Mucosa of stomach (tissue), 1 donor: ENCODE data around the gene CNN3.

Experiments
- H3K27me3 ChIP-seq: one replicate; pipeline ENCODE4 v1.7.0; 2013; ENCODE audit warnings: mild to moderate bottlenecking, low read length; ENCODE audit not compliant: control insufficient read depth, insufficient read depth
- H3K36me3 ChIP-seq: one replicate; pipeline ENCODE4 v1.7.0; 2013; ENCODE audit warnings: low read length; ENCODE audit not compliant: control insufficient read depth, insufficient read depth
- H3K4me1 ChIP-seq: one replicate; pipeline ENCODE4 v1.7.0; 2013; ENCODE audit warnings: mild to moderate bottlenecking, low read length; ENCODE audit not compliant: control insufficient read depth, insufficient read depth
- H3K4me3 ChIP-seq: one replicate; pipeline ENCODE4 v1.7.0; 2013; ENCODE audit warnings: low read length
- H3K9ac ChIP-seq: one replicate; pipeline ENCODE4 v1.7.0; 2013; ENCODE audit warnings: mild to moderate bottlenecking, low read length, moderate library complexity
- H3K9me3 ChIP-seq: one replicate; pipeline ENCODE4 v1.7.0; 2013; ENCODE audit warnings: mild to moderate bottlenecking, low read length, moderate library complexity; ENCODE audit not compliant: control insufficient read depth
- donor health status: Pancreatic carcinoma.

Gene CNN3

GRCh38 chr1:94872771-94873495, 54.0 kb downstream of the CNN3 start:
- H3K36me3 ChIP-seq = no peaks in the 10 kb centered on the region
- H3K9ac ChIP-seq = no peak overlapping the region
- no peaks in the 10 kb centered on the region for H3K4me1 ChIP-seq
- H3K4me3 ChIP-seq = no peak overlapping the region
- no peaks in the 10 kb centered on the region for H3K9me3 ChIP-seq
- H3K27me3 ChIP-seq = no peaks in the 10 kb centered on the region

GRCh38 chr1:94871031-94871430, 55.9 kb downstream of the CNN3 start:
- no peaks in the 10 kb centered on the region for H3K4me1 ChIP-seq
- no peak overlapping the region for H3K9ac ChIP-seq
- no peaks in the 10 kb centered on the region for H3K27me3 ChIP-seq
- no peaks in the 10 kb centered on the region for H3K9me3 ChIP-seq
- no peak overlapping the region for H3K4me3 ChIP-seq
- H3K36me3 ChIP-seq = no peaks in the 10 kb centered on the region

GRCh38 chr1:94866164-94866807, 60.6 kb downstream of the CNN3 start:
- H3K36me3 ChIP-seq = no peaks in the 10 kb centered on the region
- H3K4me1 ChIP-seq = peaks cover 14% of the 10 kb centered on the region
- H3K27me3 ChIP-seq = no peaks in the 10 kb centered on the region
- no peaks in the 10 kb centered on the region for H3K9me3 ChIP-seq
- no peak overlapping the region for H3K4me3 ChIP-seq
- peak overlapping the region; percentile 19 for H3K9ac ChIP-seq

GRCh38 chr1:94865360-94865759, 61.5 kb downstream of the CNN3 start:
- H3K9ac ChIP-seq = no peak overlapping the region
- H3K4me3 ChIP-seq = no peak overlapping the region
- H3K4me1 ChIP-seq = peaks cover 14% of the 10 kb centered on the region
- no peaks in the 10 kb centered on the region for H3K9me3 ChIP-seq
- no peaks in the 10 kb centered on the region for H3K27me3 ChIP-seq
- peaks cover 4% of the 10 kb centered on the region for H3K36me3 ChIP-seq

GRCh38 chr1:94864821-94865220, 62.1 kb downstream of the CNN3 start:
- Histone ChIP-seq H3K4me1 (peaks cover 14% of the 10 kb centered on the region), H3K4me3 (no peak overlapping the region), H3K9me3 (no peaks in the 10 kb centered on the region), H3K27me3 (no peaks in the 10 kb centered on the region), H3K9ac (no peak overlapping the region), H3K36me3 (peaks cover 4% of the 10 kb centered on the region)

- no peaks in the 10 kb centered on the region for H3K27me3 ChIP-seq
- no peak overlapping the region for H3K9ac ChIP-seq
- H3K9me3 ChIP-seq = no peaks in the 10 kb centered on the region
- H3K36me3 ChIP-seq = peaks cover 4% of the 10 kb centered on the region
- H3K4me1 ChIP-seq = peaks cover 14% of the 10 kb centered on the region
- no peak overlapping the region for H3K4me3 ChIP-seq
Measured at GRCh38 chr1:94863919-94864318, 63.0 kb downstream of the CNN3 start.

- peaks cover 14% of the 10 kb centered on the region for H3K4me1 ChIP-seq
- no peaks in the 10 kb centered on the region for H3K27me3 ChIP-seq
- no peaks in the 10 kb centered on the region for H3K9me3 ChIP-seq
- H3K36me3 ChIP-seq = peaks cover 4% of the 10 kb centered on the region
- H3K9ac ChIP-seq = no peak overlapping the region
- no peak overlapping the region for H3K4me3 ChIP-seq
Measured at GRCh38 chr1:94863297-94863911, 63.5 kb downstream of the CNN3 start.

- H3K4me3 ChIP-seq = no peak overlapping the region
- no peak overlapping the region for H3K9ac ChIP-seq
- H3K36me3 ChIP-seq = peaks cover 4% of the 10 kb centered on the region
- peaks cover 14% of the 10 kb centered on the region for H3K4me1 ChIP-seq
- H3K27me3 ChIP-seq = no peaks in the 10 kb centered on the region
- no peaks in the 10 kb centered on the region for H3K9me3 ChIP-seq
Measured at GRCh38 chr1:94862718-94863117, 64.2 kb downstream of the CNN3 start.

- peaks cover 4% of the 10 kb centered on the region for H3K36me3 ChIP-seq
- no peak overlapping the region for H3K9ac ChIP-seq
- H3K9me3 ChIP-seq = no peaks in the 10 kb centered on the region
- H3K4me3 ChIP-seq = no peak overlapping the region
- H3K27me3 ChIP-seq = no peaks in the 10 kb centered on the region
- peaks cover 20% of the 10 kb centered on the region for H3K4me1 ChIP-seq
Measured at GRCh38 chr1:94859174-94859573, 67.7 kb downstream of the CNN3 start.

- H3K27me3 ChIP-seq = no peaks in the 10 kb centered on the region
- H3K36me3 ChIP-seq = peaks cover 4% of the 10 kb centered on the region
- H3K4me1 ChIP-seq = peaks cover 15% of the 10 kb centered on the region
- no peaks in the 10 kb centered on the region for H3K9me3 ChIP-seq
- no peak overlapping the region for H3K9ac ChIP-seq
- H3K4me3 ChIP-seq = no peak overlapping the region
Measured at GRCh38 chr1:94858276-94858675, 68.6 kb downstream of the CNN3 start.

- Histone ChIP-seq H3K9me3 (no peaks in the 10 kb centered on the region), H3K4me1 (peaks cover 10% of the 10 kb centered on the region)
Measured at GRCh38 chr1:94856868-94857267, 70.0 kb downstream of the CNN3 start.

GRCh38 chr1:94856004-94856403, 70.9 kb downstream of the CNN3 start:
- peaks cover 4% of the 10 kb centered on the region for H3K36me3 ChIP-seq
- H3K4me1 ChIP-seq = peaks cover 10% of the 10 kb centered on the region
- no peaks in the 10 kb centered on the region for H3K9me3 ChIP-seq
- no peaks in the 10 kb centered on the region for H3K27me3 ChIP-seq
- no peak overlapping the region for H3K4me3 ChIP-seq
- no peak overlapping the region for H3K9ac ChIP-seq

More at GRCh38 chr1:94856868-94857267, 70.0 kb downstream of the CNN3 start:
- peaks cover 4% of the 10 kb centered on the region for H3K36me3 ChIP-seq
- H3K9ac ChIP-seq = no peak overlapping the region
- no peaks in the 10 kb centered on the region for H3K27me3 ChIP-seq
- no peak overlapping the region for H3K4me3 ChIP-seq
